GM12891 (cell line): ENCODE results near the gene KCNAB1.

ENCODE experiments used
- POLR2A ChIP-seq: IDR thresholded peaks from 2 replicates; pipeline ENCODE4 v1.6.1; 2011; ENCODE audit warnings: low read depth, low read length, control low read depth
- POLR2AphosphoS5 ChIP-seq: IDR thresholded peaks from 2 replicates; pipeline ENCODE4 v1.6.1; 2011; ENCODE audit warnings: low read depth, low read length, control low read depth
- POU2F2 ChIP-seq: IDR thresholded peaks from 2 replicates; pipeline ENCODE4 v1.6.1; 2011; ENCODE audit warnings: low read depth, mild to moderate bottlenecking, control low read depth, low read length, moderate library complexity
- TAF1 ChIP-seq: IDR thresholded peaks from 2 replicates; pipeline ENCODE4 v1.6.1; 2011; ENCODE audit warnings: low read depth, low read length, control low read depth

GRCh38 chr3:156250550-156250949, 130.2 kb downstream of the KCNAB1 start:
- TF ChIP-seq POLR2A (no peak), POLR2AphosphoS5 (no peak), POU2F2 (no peak), TAF1 (no peak)
